Stimulated activated CD4-positive, alpha-beta T cell treated with anti-CD3 and anti-CD28 coated beads, Interleukin-12 subunit alpha, Interleukin-12 subunit beta, amount 100 ng/mL, for 48 hours (primary cell): Measurements from ENCODE around the gene TMEM89.
A peak's percentile ranks its signal among the peaks of the same experiment; 100 is the strongest.

Experiments used
- DNase-seq, 3 donors: peaks; one replicate each; pipeline ENCODE4 v3.0.0-alpha.2; 2020; ENCODE audit warnings: low read depth in 2 of 3, low spot score in 1 of 3

Gene TMEM89

GRCh38 chr3:48617559-48617958 lies 4.0 kb downstream of the TMEM89 start:
- no peak for DNase-seq

- DNase-seq: peak in 1 of 3 donors; percentile 42
Measured at GRCh38 chr3:48614044-48614443, 7.5 kb downstream of the TMEM89 start.

- no peak for DNase-seq
Measured at GRCh38 chr3:48612309-48612708, 9.3 kb downstream of the TMEM89 start.

- DNase-seq: peak; percentile 79 to 89 (median 86)
Measured at GRCh38 chr3:48609088-48610005, 12.2 kb downstream of the TMEM89 start, which contains the start of gene UQCRC1. TSS of gene UQCRC1 (minus strand) at chr3:48609646. CDS start at chr3:48609620, 26 bp downstream.

- DNase-seq: no peak
Measured at GRCh38 chr3:48607519-48607918, 14.1 kb downstream of the TMEM89 start.

- DNase-seq: no peak
Measured at GRCh38 chr3:48601622-48601994, 20.0 kb downstream of the TMEM89 start.

GRCh38 chr3:48600711-48601621 lies 20.6 kb downstream of the TMEM89 start:
- no peak for DNase-seq

- no peak for DNase-seq
Measured at GRCh38 chr3:48599509-48600285, 21.9 kb downstream of the TMEM89 start.

- no peak for DNase-seq
Measured at GRCh38 chr3:48599077-48599501, 22.5 kb downstream of the TMEM89 start.

- no peak for DNase-seq
Measured at GRCh38 chr3:48598323-48599076, 23.1 kb downstream of the TMEM89 start.

GRCh38 chr3:48597408-48597800 lies 24.2 kb downstream of the TMEM89 start:
- no peak for DNase-seq

GRCh38 chr3:48596676-48597407 lies 24.7 kb downstream of the TMEM89 start:
- no peak for DNase-seq

- DNase-seq: no peak
Measured at GRCh38 chr3:48596157-48596556, 25.4 kb downstream of the TMEM89 start.

- DNase-seq: no peak
Measured at GRCh38 chr3:48595526-48596121, 25.9 kb downstream of the TMEM89 start.

- no peak for DNase-seq
Measured at GRCh38 chr3:48595075-48595525, 26.5 kb downstream of the TMEM89 start, which contains the start of gene COL7A1. TSS of gene COL7A1 (minus strand) at chr3:48595329. CDS start at chr3:48595159, 170 bp downstream.

GRCh38 chr3:48594417-48595049 lies 27.0 kb downstream of the TMEM89 start:
- no peak for DNase-seq

GRCh38 chr3:48593337-48593736 lies 28.2 kb downstream of the TMEM89 start:
- no peak for DNase-seq

GRCh38 chr3:48592519-48593087 lies 29.0 kb downstream of the TMEM89 start:
- DNase-seq: no peak
